Measurements from ENCODE around the gene ANAPC5. TPM values are rescaled to one million over a fixed set of nuclear protein-coding genes. Genes with fewer than 3 reads are reported as not detected.

ANAPC5 gene, protein sequence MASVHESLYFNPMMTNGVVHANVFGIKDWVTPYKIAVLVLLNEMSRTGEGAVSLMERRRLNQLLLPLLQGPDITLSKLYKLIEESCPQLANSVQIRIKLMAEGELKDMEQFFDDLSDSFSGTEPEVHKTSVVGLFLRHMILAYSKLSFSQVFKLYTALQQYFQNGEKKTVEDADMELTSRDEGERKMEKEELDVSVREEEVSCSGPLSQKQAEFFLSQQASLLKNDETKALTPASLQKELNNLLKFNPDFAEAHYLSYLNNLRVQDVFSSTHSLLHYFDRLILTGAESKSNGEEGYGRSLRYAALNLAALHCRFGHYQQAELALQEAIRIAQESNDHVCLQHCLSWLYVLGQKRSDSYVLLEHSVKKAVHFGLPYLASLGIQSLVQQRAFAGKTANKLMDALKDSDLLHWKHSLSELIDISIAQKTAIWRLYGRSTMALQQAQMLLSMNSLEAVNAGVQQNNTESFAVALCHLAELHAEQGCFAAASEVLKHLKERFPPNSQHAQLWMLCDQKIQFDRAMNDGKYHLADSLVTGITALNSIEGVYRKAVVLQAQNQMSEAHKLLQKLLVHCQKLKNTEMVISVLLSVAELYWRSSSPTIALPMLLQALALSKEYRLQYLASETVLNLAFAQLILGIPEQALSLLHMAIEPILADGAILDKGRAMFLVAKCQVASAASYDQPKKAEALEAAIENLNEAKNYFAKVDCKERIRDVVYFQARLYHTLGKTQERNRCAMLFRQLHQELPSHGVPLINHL
- 114 TPM for polyA plus RNA-seq (2013, experiment 1 of 2)
- polyA plus RNA-seq (2013, experiment 2 of 2): 114 TPM

DNA sequence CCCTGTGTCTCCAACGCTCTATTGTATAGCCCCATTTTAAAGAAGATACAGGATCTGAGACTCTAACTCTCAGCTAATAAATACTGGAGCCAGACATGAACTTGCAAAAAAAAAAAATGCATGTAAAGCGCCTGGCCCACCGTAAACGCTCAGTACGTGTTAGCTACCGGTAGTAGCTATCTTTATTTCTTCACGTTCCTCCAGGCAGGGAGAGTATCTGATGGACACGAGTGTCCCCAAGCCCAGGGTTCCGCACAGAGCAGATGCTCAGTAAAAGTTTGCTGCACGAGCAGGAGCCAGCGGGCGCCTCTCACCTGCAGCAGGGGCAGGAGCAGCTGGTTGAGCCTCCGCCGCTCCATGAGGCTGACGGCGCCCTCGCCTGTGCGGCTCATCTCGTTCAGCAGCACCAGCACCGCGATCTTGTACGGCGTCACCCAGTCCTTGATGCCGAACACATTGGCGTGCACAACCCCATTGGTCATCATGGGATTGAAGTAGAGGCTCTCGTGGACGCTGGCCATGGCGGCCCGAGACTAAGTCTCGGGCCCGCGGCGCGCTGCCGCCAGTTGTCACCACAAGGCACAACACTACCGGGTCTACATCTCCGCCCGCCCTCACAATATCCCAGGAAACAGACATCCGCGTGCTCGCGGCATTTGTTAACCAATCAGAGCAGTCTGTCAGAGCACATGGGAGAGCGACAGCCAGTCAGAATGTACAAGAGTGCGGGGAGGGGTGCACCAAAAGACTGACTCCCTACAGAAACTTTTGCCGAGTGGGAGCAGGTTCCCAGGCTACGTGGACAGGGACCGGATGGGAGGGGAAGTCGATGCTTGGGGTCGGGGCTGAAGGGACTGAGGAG is at the start of gene ANAPC5:
TSS of gene ANAPC5 (minus strand) at position 592 of the 862 bp plus-strand sequence. CDS start at position 521, 71 bp downstream.
- peaks cover 18% of the 10 kb centered on the region for H3K79me2 ChIP-seq (ENCODE audit: control insufficient read depth, insufficient read depth, low read length)
- no peak within 1 kb of the TSS for H2BK120ac ChIP-seq (ENCODE audit: low read depth, low read length)
- peak; percentile 100 for DNase-seq
- no peak within 1 kb of the TSS for H3K18ac ChIP-seq (ENCODE audit: low read length)
- peak within 1 kb of the TSS; percentile 80 for H3K23ac ChIP-seq (ENCODE audit: low read length)
- no CpG with 5 or more reads among the region's 49 CpGs for WGBS (ENCODE audit: extremely low coverage, insufficient coverage, low lambda C conversion rate)
- H3K56ac ChIP-seq (ENCODE audit: low read length): peak within 1 kb of the TSS; percentile 100
- H3K36me3 ChIP-seq (ENCODE audit: control insufficient read depth, insufficient read depth, low read length): no peaks in the 10 kb centered on the region
- H3K4me3 ChIP-seq (ENCODE audit: low read length): peak within 1 kb of the TSS; percentile 100
- no peak within 1 kb of the TSS for H2AK5ac ChIP-seq (ENCODE audit: low read length)
- peak within 1 kb of the TSS; percentile 13 for H4K8ac ChIP-seq (ENCODE audit: low read depth, low read length)
- peak within 1 kb of the TSS; percentile 1 for H3K4ac ChIP-seq (ENCODE audit: low read depth, low read length)
- H2BK15ac ChIP-seq (replicated peaks; ENCODE audit: low read depth): no peak within 1 kb of the TSS
- peak within 1 kb of the TSS; percentile 84 for H4K5ac ChIP-seq (ENCODE audit: low read length)
- H3K79me1 ChIP-seq (ENCODE audit: low read length): peaks cover 5% of the 10 kb centered on the region
- peak within 1 kb of the TSS; percentile 59 for H3K4me2 ChIP-seq (ENCODE audit: low read length)
- H3K27me3 ChIP-seq (ENCODE audit: insufficient read depth, low read length, poor library complexity): no peaks in the 10 kb centered on the region
- H3K4me1 ChIP-seq (ENCODE audit: control insufficient read depth, low read depth, low read length): no peaks in the 10 kb centered on the region
- H2BK5ac ChIP-seq (ENCODE audit: low read length): peak within 1 kb of the TSS; percentile 88
- H3K9ac ChIP-seq (ENCODE audit: low read length): peak within 1 kb of the TSS; percentile 100
- peak within 1 kb of the TSS; percentile 22 for H3K27ac ChIP-seq (ENCODE audit: low read depth, low read length)

- peaks cover 17% of the 10 kb centered on the region for H3K79me2 ChIP-seq (ENCODE audit: control insufficient read depth, insufficient read depth, low read length)
- no peak overlapping the region for H2BK15ac ChIP-seq (replicated peaks; ENCODE audit: low read depth)
- H3K36me3 ChIP-seq (ENCODE audit: control insufficient read depth, insufficient read depth, low read length): no peaks in the 10 kb centered on the region
- H3K4me2 ChIP-seq (ENCODE audit: low read length): peak overlapping the region; percentile 28
- peak overlapping the region; percentile 93 for H3K4me3 ChIP-seq (ENCODE audit: low read length)
- peaks cover 5% of the 10 kb centered on the region for H3K79me1 ChIP-seq (ENCODE audit: low read length)
- H3K18ac ChIP-seq (ENCODE audit: low read length): peak overlapping the region; percentile 62
- H3K56ac ChIP-seq (ENCODE audit: low read length): peak overlapping the region; percentile 99
- no peaks in the 10 kb centered on the region for H3K4me1 ChIP-seq (ENCODE audit: control insufficient read depth, low read depth, low read length)
- peak overlapping the region; percentile 97 for H3K23ac ChIP-seq (ENCODE audit: low read length)
- peak; percentile 73 for DNase-seq
- H3K27me3 ChIP-seq (ENCODE audit: insufficient read depth, low read length, poor library complexity): no peaks in the 10 kb centered on the region
- peak overlapping the region; percentile 99 for H3K9ac ChIP-seq (ENCODE audit: low read length)
- H4K5ac ChIP-seq (ENCODE audit: low read length): no peak overlapping the region
- H2BK120ac ChIP-seq (ENCODE audit: low read depth, low read length): no peak overlapping the region
- H3K27ac ChIP-seq (ENCODE audit: low read depth, low read length): peak overlapping the region; percentile 58
- no CpG with 5 or more reads among the region's 48 CpGs for whole genome bisulfite sequencing (ENCODE audit: extremely low coverage, insufficient coverage, low lambda C conversion rate)
- no peak overlapping the region for H4K8ac ChIP-seq (ENCODE audit: low read depth, low read length)
- peak overlapping the region; percentile 67 for H2BK5ac ChIP-seq (ENCODE audit: low read length)
- H3K4ac ChIP-seq (ENCODE audit: low read depth, low read length): peak overlapping the region; percentile 94
- no peak overlapping the region for H2AK5ac ChIP-seq (ENCODE audit: low read length)
Measured at GRCh38 chr12:121400332-121401139, 48.3 kb upstream of the ANAPC5 start.

DNA sequence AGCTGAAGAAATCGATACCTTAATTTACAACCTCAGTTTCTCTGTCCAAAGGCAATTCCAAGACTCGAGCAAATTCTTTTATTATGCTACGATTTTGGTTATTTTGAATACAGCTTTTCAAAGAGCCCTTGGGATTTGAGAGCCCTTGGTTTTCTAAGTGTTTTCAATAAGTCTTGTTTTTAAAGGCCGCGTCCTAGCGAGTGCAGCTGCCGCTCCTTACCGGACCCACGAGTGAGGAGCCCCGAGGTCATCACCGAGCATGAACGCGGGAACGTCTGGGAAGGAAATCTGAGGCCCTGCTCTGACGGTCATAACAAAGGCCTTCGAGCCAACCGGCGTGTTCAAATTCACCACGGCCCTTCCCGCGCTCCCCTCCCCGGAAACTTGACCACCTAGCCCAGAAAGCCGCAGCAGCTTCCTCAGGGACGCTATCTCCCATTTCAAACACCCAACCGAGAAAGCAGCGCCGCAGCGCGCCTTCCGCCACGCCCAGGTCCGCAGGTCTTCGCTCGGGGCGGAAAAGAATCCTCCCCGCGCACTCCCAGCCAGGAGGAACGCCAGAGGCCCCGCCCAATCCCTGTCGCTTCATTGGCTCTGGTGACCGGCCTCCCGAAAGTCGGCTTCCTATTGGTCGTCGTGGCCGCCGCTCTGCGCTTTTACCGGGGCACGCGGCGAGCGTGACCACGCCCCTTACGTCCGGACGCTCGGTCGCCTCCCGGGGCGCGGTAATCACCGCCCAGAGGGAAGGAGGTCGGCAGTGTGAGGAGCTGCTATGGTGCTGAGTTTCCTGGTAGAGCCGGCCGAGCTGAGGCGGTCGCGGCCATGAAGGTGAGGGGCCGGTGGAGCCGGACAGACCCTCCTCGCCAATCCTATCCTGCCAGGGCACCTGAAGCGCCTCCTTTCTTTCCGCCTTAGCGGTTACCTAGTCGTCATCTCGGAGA is 47.5 kb upstream of the ANAPC5 start, which contains the start of gene RNF34:
TSS of gene RNF34 (plus strand) at position 728 of the 941 bp plus-strand sequence. CDS start at position 823, 95 bp downstream.
- no peak within 1 kb of the TSS for H2BK120ac ChIP-seq (ENCODE audit: low read depth, low read length)
- peak within 1 kb of the TSS; percentile 99 for H3K9ac ChIP-seq (ENCODE audit: low read length)
- no peaks in the 10 kb centered on the region for H3K36me3 ChIP-seq (ENCODE audit: control insufficient read depth, insufficient read depth, low read length)
- peak; percentile 99 for DNase-seq
- peak within 1 kb of the TSS; percentile 99 for H3K56ac ChIP-seq (ENCODE audit: low read length)
- H2AK5ac ChIP-seq (ENCODE audit: low read length): no peak within 1 kb of the TSS
- no CpG with 5 or more reads among the region's 77 CpGs for WGBS (ENCODE audit: extremely low coverage, insufficient coverage, low lambda C conversion rate)
- H2BK5ac ChIP-seq (ENCODE audit: low read length): peak within 1 kb of the TSS; percentile 67
- peak within 1 kb of the TSS; percentile 93 for H3K4me3 ChIP-seq (ENCODE audit: low read length)
- no peak within 1 kb of the TSS for H4K5ac ChIP-seq (ENCODE audit: low read length)
- H3K4me2 ChIP-seq (ENCODE audit: low read length): peak within 1 kb of the TSS; percentile 60
- H3K23ac ChIP-seq (ENCODE audit: low read length): peak within 1 kb of the TSS; percentile 97
- peak within 1 kb of the TSS; percentile 62 for H3K18ac ChIP-seq (ENCODE audit: low read length)
- no peaks in the 10 kb centered on the region for H3K4me1 ChIP-seq (ENCODE audit: control insufficient read depth, low read depth, low read length)
- H3K4ac ChIP-seq (ENCODE audit: low read depth, low read length): peak within 1 kb of the TSS; percentile 94
- H2BK15ac ChIP-seq (replicated peaks; ENCODE audit: low read depth): no peak within 1 kb of the TSS
- H3K27ac ChIP-seq (ENCODE audit: low read depth, low read length): peak within 1 kb of the TSS; percentile 66
- peaks cover 17% of the 10 kb centered on the region for H3K79me2 ChIP-seq (ENCODE audit: control insufficient read depth, insufficient read depth, low read length)
- H4K8ac ChIP-seq (ENCODE audit: low read depth, low read length): no peak within 1 kb of the TSS
- peaks cover 3% of the 10 kb centered on the region for H3K79me1 ChIP-seq (ENCODE audit: low read length)
- no peaks in the 10 kb centered on the region for H3K27me3 ChIP-seq (ENCODE audit: insufficient read depth, low read length, poor library complexity)

DNA sequence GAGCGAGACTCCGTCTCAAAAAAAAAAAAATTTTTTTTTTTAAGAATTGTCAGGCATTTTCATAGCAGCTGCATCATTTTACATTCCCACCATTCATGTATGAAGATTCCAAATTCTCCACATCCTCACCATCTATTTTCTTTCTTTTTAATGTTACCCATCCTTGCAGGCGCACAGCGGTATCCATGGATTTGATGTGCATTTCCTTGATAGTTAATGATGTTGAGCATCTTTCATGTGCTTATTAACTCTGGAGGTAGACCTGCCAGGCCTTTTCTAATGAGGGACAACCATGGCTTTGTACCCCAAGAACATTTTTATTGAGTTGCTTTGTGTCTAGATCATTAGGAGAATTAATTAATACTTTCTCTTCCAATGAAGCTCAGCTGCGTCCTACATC is 46.1 kb upstream of the ANAPC5 start:
- Histone ChIP-seq H3K79me1 (ENCODE audit: low read length) (peaks cover 2% of the 10 kb centered on the region), H3K4me3 (ENCODE audit: low read length) (no peak overlapping the region), H3K18ac (ENCODE audit: low read length) (no peak overlapping the region), H3K4ac (ENCODE audit: low read depth, low read length) (no peak overlapping the region), H3K27ac (ENCODE audit: low read depth, low read length) (no peak overlapping the region), H3K36me3 (ENCODE audit: control insufficient read depth, insufficient read depth, low read length) (no peaks in the 10 kb centered on the region), H4K8ac (ENCODE audit: low read depth, low read length) (no peak overlapping the region), H3K23ac (ENCODE audit: low read length) (no peak overlapping the region), H4K5ac (ENCODE audit: low read length) (no peak overlapping the region), H3K4me2 (ENCODE audit: low read length) (no peak overlapping the region), H2BK15ac (replicated peaks; ENCODE audit: low read depth) (no peak overlapping the region), H2BK120ac (ENCODE audit: low read depth, low read length) (no peak overlapping the region), H2AK5ac (ENCODE audit: low read length) (no peak overlapping the region), H3K79me2 (ENCODE audit: control insufficient read depth, insufficient read depth, low read length) (peaks cover 15% of the 10 kb centered on the region), H3K9ac (ENCODE audit: low read length) (no peak overlapping the region), H3K56ac (ENCODE audit: low read length) (no peak overlapping the region), H3K27me3 (ENCODE audit: insufficient read depth, low read length, poor library complexity) (no peaks in the 10 kb centered on the region), H3K4me1 (ENCODE audit: control insufficient read depth, low read depth, low read length) (no peaks in the 10 kb centered on the region), H2BK5ac (ENCODE audit: low read length) (no peak overlapping the region)
- no peak for DNase-seq
- WGBS (ENCODE audit: extremely low coverage, insufficient coverage, low lambda C conversion rate): no CpG with 5 or more reads among the region's 5 CpGs
